GM08714 (cell line): ENCODE results near the gene KIF16B.
"Not testable (repeated sequence)": the region's sequence is repeated elsewhere in the genome, so short reads cannot be mapped to it uniquely, and the experiment has no call there.

Experiments
- H3K4me3 ChIP-seq: fragments of 200-500 bp; sonication (Bioruptor generic); 2 replicates; pipeline ENCODE4 v1.5.1; 2014; ENCODE audit warnings: mild to moderate bottlenecking, low read length, inconsistent platforms
- ZNF274 ChIP-seq: IDR thresholded peaks from 2 replicates; pipeline ENCODE4 v1.6.1; 2012; ENCODE audit warnings: mild to moderate bottlenecking, low read depth, low read length

The KIF16B gene

GRCh38 chr20:16535277-16535676 lies 38.0 kb downstream of the KIF16B start:
- TF ChIP-seq ZNF274: no peak
- no peak overlapping the region for H3K4me3 ChIP-seq

GRCh38 chr20:16533502-16533901 lies 39.7 kb downstream of the KIF16B start:
- no peak for TF ChIP-seq ZNF274
- no peak overlapping the region for H3K4me3 ChIP-seq

GRCh38 chr20:16531485-16531884 lies 41.8 kb downstream of the KIF16B start:
- H3K4me3 ChIP-seq: no peak overlapping the region
- TF ChIP-seq ZNF274: no peak

- no peak for TF ChIP-seq ZNF274
- no peak overlapping the region for H3K4me3 ChIP-seq
Measured at GRCh38 chr20:16530201-16530681, 43.0 kb downstream of the KIF16B start.

- TF ChIP-seq ZNF274: no peak
- H3K4me3 ChIP-seq: no peak overlapping the region
Measured at GRCh38 chr20:16528078-16528477, 45.2 kb downstream of the KIF16B start.

GRCh38 chr20:16527438-16527837 lies 45.8 kb downstream of the KIF16B start:
- no peak overlapping the region for H3K4me3 ChIP-seq
- no peak for TF ChIP-seq ZNF274

GRCh38 chr20:16526433-16527380 lies 46.5 kb downstream of the KIF16B start:
- TF ChIP-seq ZNF274: no peak
- no peak overlapping the region for H3K4me3 ChIP-seq

- H3K4me3 ChIP-seq: not testable (repeated sequence)
Measured at GRCh38 chr20:16522651-16523050, 50.6 kb downstream of the KIF16B start.

GRCh38 chr20:16520154-16520553 lies 53.1 kb downstream of the KIF16B start:
- TF ChIP-seq ZNF274: no peak
- no peak overlapping the region for H3K4me3 ChIP-seq

- H3K4me3 ChIP-seq: not testable (repeated sequence)
Measured at GRCh38 chr20:16519673-16520072, 53.6 kb downstream of the KIF16B start.

GRCh38 chr20:16518784-16519084 lies 54.5 kb downstream of the KIF16B start:
- no peak overlapping the region for H3K4me3 ChIP-seq
- TF ChIP-seq ZNF274: no peak

- no peak overlapping the region for H3K4me3 ChIP-seq
- TF ChIP-seq ZNF274: no peak
Measured at GRCh38 chr20:16517946-16518783, 55.1 kb downstream of the KIF16B start.

- no peak for TF ChIP-seq ZNF274
- no peak overlapping the region for H3K4me3 ChIP-seq
Measured at GRCh38 chr20:16516794-16517193, 56.5 kb downstream of the KIF16B start.

- no peak overlapping the region for H3K4me3 ChIP-seq
Measured at GRCh38 chr20:16515046-16515445, 58.2 kb downstream of the KIF16B start.

GRCh38 chr20:16514140-16514539 lies 59.1 kb downstream of the KIF16B start:
- no peak for TF ChIP-seq ZNF274
- no peak overlapping the region for H3K4me3 ChIP-seq

More at GRCh38 chr20:16515046-16515445, 58.2 kb downstream of the KIF16B start:
- TF ChIP-seq ZNF274: no peak

- no peak overlapping the region for H3K4me3 ChIP-seq
- TF ChIP-seq ZNF274: no peak
Measured at GRCh38 chr20:16505894-16506293, 67.4 kb downstream of the KIF16B start.
